Measurements from ENCODE around the gene FIBCD1.
"Not testable (repeated sequence)": the region's sequence is repeated elsewhere in the genome, so short reads cannot be mapped to it uniquely, and the experiment has no call there.

FIBCD1 gene

GRCh38 chr9:130960522-130961378 lies 21.7 kb upstream of the FIBCD1 start:
- H3K4me3 ChIP-seq (replicated peaks in 1 of 2; ENCODE audit: low read depth in 2 of 2, low read length in 2 of 2): no peak overlapping the region
- TF ChIP-seq CTCF (IDR thresholded peaks at IDR 0.05; ENCODE audit: low read depth, low read length): no peak
- DNase-seq (ENCODE audit: low read depth in 2 of 2): no peak

GRCh38 chr9:130959809-130960334 lies 20.8 kb upstream of the FIBCD1 start:
- no peak for TF ChIP-seq CTCF (IDR thresholded peaks at IDR 0.05; ENCODE audit: low read depth, low read length)
- no peak for DNase-seq (ENCODE audit: low read depth in 2 of 2)
- H3K4me3 ChIP-seq (replicated peaks in 1 of 2; ENCODE audit: low read depth in 2 of 2, low read length in 2 of 2): no peak overlapping the region

GRCh38 chr9:130958564-130958963 lies 19.5 kb upstream of the FIBCD1 start:
- not testable (repeated sequence) for DNase-seq (ENCODE audit: low read depth in 2 of 2); H3K4me3 ChIP-seq (replicated peaks in 1 of 2; ENCODE audit: low read depth in 2 of 2, low read length in 2 of 2)

- DNase-seq (ENCODE audit: low read depth in 2 of 2): no peak
- no peak overlapping the region for H3K4me3 ChIP-seq (replicated peaks in 1 of 2; ENCODE audit: low read depth in 2 of 2, low read length in 2 of 2)
- TF ChIP-seq CTCF (IDR thresholded peaks at IDR 0.05; ENCODE audit: low read depth, low read length): no peak
Measured at GRCh38 chr9:130957451-130958203, 18.6 kb upstream of the FIBCD1 start.

- no peak overlapping the region for H3K4me3 ChIP-seq (replicated peaks in 1 of 2; ENCODE audit: low read depth in 2 of 2, low read length in 2 of 2)
- no peak for DNase-seq (ENCODE audit: low read depth in 2 of 2)
- no peak for TF ChIP-seq CTCF (IDR thresholded peaks at IDR 0.05; ENCODE audit: low read depth, low read length)
Measured at GRCh38 chr9:130956636-130957450, 17.8 kb upstream of the FIBCD1 start.

GRCh38 chr9:130955947-130956621 lies 17.0 kb upstream of the FIBCD1 start:
- DNase-seq (ENCODE audit: low read depth in 2 of 2): no peak
- TF ChIP-seq CTCF (IDR thresholded peaks at IDR 0.05; ENCODE audit: low read depth, low read length): no peak
- no peak overlapping the region for H3K4me3 ChIP-seq (replicated peaks in 1 of 2; ENCODE audit: low read depth in 2 of 2, low read length in 2 of 2)

- not testable (repeated sequence) for H3K4me3 ChIP-seq (replicated peaks in 1 of 2; ENCODE audit: low read depth in 2 of 2, low read length in 2 of 2); DNase-seq (ENCODE audit: low read depth in 2 of 2)
Measured at GRCh38 chr9:130954925-130955324, 15.9 kb upstream of the FIBCD1 start.

Data from cardiac fibroblast (primary cell).